ENCODE data around the gene WWP2.

WWP2 gene

DNA sequence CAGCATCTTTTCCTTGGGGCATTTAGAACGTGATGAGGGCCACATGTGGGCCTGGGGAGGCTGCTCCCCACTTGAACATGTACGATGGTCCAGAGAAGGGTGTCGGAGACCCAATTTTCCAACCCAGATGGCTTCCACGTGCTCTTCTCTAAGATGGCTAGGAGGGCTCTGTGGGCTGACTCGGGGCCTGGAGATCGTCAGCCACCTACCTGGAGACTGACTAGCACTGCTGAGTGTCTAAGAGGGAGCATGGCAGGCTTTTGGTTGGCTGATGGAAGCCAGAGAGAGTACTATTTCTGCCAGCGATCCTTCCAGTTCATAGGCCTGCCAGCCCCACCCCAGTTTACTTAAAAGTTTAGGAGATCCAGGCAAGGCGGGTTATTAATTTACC lies 128.8 kb downstream of the WWP2 start:
- no peak for DNase-seq

DNA sequence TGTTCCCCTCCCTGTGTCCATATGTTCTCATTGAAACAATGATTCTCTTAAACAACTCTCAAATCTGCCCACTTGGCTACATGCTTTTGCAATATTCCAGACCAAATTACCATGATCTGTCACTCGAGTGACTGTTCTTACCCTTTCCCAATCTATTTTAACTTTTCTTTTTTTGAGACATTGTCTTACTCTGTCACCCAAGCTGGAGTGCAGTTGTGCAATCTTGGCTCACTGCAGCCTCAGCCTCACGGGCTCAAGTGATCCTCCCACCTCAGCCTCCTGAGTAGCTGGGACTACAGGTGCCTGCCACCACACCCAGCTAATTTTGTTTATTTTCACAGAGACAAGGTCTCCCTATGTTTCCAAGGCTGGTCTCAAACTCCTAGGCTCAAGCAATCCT lies 130.2 kb downstream of the WWP2 start:
- DNase-seq, result no peak

DNA sequence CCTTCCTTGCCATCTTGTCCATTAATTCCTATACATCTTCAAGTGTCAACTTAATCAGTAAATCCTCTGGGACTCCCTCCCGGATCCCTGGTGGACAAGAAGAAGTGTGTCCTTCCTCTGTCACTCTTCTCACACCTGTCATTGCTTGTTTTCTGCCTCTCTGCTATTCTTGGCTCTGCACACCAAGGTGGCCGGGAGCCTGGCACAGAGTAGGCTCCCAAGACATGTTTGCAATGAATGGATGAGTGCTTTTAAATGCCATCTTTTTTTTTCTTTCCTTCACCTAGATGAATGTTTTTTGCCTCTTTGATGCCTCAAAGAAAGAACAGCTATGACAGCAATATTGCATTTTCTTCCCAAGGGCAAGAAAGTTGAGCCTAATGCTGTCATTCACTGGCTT lies 131.0 kb downstream of the WWP2 start:
- DNase-seq, result no peak

DNA sequence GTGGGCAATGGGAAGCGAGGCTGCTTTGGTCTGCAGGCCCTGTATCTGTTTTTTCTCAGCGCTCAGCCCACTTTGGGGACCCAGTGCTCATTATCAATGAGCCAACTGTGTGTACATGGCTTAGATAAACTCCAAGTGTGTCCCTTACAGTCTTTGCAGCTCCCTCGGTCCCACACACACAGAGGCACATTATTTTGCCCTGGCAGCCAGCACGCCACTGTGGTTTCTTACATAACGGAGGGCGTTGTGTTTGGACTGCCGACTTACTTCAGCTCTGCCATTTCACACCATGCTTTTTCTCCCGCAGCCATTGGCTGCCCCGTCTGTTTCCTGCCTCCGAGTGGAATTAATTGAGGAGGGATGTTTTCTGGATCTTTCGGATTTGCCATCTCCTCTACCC lies 132.5 kb downstream of the WWP2 start:
- DNase-seq, result no peak

DNA sequence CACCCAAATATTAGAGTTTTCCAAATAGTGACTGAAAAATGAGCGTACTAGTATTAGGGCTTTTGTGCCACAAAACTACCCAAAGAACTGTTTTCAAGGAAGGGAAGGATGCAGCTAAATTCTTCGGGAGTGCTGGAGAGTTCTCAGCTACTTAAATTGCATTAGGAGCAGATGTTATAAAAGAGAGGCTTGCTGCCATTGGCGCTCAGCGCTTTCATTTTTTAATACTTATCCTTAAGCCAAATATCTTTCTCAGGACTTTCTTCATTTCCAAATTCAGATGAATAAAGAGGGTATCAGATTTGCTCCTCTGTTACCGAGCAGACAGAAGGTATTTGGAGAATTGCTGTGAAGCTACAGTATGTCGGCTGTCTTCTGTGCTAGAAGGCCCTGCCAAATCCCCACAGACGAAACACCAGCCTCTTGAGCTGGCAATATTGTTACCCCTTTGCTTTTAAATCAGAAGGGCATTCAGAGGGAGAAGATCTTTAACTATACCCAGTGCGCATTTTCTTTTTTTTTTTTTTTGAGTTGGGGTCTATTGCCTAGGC lies 141.8 kb downstream of the WWP2 start:
- DNase-seq, result no peak

DNA sequence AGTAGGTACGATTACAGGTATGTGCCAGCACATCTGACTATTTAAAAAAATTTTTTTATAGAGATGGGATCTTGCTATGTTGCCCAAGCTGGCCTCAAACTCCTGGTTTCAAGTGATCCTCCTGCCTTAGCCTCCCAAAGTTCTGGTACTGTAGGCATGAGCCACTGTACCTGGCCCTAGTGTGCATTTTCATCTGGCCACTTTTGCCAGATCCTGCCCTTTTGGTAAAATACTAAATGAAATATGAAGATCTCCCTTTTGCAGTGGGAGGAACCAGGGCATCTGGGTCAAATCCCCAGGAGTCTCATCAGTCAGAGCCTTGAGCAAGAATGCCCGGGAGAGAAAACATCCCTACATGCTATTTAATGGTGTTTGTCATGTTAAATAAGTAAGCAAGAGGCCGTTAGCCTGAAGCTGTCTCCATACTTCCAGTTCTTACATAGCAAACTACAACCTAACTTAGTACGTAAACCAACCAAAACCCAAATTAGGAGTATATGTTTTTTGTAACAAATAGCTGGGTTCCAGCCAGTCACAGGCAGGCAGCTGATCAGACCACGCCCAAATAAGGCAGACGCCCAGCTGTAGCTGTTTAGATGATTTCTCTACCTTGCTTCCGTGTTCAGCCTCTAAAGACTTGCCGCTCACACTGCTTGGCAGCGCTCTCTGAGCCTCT lies 142.5 kb downstream of the WWP2 start:
- DNase-seq, result no peak

DNA sequence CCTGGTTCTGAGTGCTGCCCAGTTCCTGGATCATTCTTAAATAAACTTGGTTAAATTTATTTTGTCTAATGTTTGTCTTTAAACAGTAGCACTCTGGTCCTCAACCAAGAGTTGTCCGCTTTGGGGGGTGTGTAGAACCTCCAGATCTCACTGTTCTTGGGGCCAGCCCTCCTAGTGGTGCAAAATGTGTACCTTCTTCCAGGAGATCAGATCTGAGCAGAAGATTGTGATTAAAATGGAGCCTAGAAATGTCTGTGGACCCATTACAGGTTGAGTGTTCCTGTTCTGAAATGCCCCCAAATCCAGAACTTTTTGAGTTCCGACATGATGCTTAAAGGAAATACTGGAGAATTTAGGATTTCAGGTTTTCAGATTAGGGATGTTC lies 143.0 kb downstream of the WWP2 start:
- DNase-seq, result no peak

DNA sequence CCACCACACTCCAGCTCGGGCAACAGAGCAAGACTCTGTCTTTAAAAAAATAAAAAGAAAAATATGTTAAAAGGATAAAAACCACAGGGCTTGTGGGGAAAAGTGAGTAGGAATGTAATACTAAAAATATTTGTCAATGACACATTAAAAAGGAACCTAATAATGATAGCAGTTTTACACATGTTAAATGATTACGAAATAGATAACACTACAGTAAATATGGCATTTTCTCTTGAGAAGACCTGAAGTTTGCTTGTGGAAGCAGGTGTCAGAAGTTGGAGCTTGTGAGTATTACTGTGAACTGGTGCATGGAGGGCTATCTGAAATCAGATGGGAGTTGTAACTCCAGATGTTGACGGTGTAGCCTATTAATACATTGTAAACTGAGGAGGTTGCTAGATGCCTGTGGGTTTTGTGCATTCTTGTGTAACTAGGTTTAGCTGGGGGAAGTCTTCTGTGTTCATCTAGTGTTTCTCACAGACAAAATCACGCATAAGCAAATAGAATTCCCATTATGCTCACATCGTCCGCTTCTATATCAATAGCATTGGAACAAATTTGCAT lies 144.8 kb downstream of the WWP2 start:
- no peak for DNase-seq

DNA sequence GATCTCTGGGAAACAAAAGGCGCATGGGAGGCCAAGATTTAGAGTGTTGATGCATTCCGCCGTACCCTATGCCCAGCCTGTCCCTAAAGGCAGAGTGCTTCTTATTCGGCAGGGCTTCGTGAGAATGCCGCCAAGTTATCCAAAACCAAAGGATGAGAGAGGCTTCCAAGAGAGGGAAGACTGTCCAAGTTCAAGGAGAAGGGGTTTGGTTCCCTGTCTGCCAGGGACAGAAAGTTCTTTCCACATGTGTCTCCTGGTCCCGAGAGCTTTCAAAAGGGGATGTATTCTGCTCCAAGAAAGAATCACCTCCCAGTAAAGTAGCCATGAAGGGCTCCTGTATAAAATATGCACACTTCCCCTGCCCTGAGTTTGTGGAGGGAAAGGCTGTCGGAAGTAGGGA lies 146.9 kb downstream of the WWP2 start:
- no peak for DNase-seq

DNA sequence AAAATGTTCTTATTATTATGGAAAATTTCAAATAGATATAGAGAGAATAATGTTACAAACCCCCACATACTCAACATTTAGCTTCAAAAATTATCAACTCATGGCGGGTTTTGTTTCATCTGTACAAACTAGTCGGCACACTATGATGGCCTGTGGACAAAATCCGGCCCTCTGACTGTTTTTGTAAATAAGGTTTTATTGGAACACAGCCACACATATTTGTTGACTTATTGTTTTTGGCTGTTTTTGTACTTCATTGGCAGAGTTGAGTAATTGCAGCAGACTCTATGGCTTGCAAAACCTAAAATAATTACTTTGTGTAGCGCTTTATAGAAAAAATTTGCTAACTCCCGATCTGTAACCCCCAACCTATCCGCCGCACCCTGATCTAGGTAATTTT lies 147.6 kb downstream of the WWP2 start:
- DNase-seq, result no peak

DNA sequence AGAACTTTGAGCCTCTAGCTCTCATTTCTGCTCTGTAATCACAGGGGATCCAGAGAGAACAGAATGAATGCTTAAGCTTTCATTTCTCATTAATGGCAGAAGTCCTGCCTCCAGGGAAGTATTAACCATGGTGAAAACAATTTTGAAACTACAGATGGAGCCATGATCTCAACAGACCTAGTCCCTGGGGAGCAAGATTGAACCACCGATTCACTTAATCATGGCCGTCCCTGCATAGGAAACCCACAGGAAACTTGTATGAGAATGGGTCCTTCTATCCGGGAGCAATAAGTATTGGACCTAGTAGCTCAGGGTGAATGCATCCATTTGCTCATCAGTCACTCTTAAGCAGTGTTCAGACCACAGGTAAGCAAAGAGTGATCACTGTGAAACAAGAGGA lies 148.8 kb downstream of the WWP2 start:
- no peak for DNase-seq

DNA sequence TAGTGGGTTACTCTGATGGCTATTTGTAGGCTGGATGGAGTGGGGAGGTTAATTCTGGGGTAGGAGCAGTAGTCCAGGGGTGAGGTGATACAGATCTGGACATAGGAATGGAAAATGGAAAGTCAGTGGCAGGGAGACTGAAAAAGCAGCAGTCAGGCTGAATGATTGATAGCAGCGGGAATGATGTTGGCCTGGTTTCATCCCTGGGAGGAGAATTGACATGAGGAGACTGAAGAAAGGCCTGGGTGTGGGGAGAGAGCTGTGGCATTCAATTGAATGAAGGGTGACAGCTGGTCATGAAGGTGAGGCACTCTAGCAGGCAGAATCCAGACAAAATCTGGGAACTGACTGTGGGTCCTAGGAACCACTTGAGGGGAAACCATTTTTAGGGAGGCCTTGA lies 154.3 kb downstream of the WWP2 start:
- DNase-seq, result no peak

DNA sequence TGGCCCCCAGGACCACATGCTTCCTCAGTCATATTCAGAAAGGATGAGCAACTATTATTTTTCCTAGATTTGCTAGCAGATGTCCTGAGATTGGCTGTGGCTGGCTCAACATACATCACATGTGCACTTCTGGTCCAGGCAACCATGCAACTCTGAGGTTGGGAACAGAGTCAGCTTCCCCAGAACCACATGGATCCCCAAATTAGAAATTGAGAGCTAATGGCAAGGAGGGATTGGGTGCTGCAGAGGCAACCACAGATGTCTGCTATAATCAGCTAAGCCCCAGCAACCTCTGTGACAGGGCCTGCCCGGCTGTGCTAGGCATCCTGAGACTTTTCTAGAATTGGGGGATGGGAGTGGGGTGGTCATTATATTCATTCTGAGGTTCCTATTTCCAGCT lies 155.2 kb downstream of the WWP2 start:
- DNase-seq, result no peak

DNA sequence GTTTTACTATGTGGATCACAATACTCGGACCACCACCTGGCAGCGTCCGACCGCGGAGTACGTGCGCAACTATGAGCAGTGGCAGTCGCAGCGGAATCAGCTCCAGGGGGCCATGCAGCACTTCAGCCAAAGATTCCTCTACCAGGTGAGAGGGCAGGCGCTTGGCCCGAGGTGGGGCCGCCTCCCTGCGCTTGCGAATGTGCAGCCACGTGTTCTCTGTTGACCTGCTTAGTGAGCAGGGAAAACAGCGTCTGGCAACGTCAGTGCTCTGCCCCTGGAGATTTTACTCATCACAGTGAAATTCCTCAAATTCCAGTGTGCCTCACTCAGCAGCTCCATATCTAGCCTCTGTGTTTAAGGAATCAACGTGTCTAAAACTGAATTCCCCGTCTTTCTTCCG lies 155.6 kb downstream of the WWP2 start:
- DNase-seq, result no peak

DNA sequence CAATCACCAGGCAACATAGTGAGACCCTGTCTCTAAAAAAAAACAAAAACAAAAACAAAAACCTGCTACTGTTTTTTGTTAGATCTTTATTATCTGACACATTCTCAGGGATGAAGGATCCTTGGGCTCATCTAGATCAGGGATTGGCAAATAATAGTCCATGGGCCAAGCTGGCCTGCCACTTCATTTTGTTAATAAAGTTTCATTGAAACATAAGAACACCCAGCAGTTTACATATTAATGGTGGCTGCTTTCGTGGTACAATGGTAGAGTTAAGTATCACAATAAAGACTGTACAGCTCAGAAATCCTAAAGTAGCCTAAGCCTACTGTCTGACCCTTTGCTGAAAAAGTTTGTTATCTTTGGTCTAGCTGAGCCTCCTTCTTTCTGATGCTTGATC lies 156.1 kb downstream of the WWP2 start:
- no peak for DNase-seq

DNA sequence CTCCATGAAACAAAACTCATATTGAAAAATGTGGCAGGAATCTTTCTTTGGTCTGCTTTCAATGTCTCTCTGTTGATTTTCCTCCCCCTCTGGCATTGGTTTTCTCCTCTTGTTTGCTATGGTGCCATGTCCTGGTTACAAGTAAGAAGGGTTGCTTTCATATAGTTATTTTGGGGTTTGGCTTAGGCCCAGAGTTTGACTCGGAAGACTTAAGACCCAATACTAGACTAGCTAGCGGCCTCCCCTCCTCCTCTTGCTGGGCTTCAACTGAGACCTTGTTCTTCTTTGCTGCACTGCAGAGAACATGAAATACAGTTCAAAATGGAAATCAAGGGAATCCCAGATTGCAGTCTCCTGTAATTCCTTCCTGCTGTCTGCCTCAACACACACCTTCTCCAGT lies 159.0 kb downstream of the WWP2 start:
- no peak for DNase-seq

DNA sequence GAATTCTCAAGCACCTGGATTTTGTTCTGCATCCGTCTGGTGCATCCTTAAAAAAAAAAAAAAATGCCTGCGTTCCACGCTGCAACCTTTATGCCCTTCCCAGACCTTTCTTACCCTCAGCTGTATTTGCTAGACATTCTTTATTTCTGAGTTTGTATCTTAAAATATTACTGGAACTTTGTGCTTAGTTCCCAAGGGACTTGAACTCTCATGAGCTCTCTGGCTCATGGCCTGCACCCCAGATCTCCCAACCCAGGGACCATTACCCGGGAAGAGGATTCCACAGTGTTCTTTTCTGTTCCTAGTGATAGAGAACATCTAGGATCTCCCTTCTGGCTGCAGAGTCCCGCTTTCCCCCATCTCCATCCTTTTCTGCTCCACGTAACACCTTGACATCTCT lies 160.1 kb downstream of the WWP2 start:
- DNase-seq, result no peak

DNA sequence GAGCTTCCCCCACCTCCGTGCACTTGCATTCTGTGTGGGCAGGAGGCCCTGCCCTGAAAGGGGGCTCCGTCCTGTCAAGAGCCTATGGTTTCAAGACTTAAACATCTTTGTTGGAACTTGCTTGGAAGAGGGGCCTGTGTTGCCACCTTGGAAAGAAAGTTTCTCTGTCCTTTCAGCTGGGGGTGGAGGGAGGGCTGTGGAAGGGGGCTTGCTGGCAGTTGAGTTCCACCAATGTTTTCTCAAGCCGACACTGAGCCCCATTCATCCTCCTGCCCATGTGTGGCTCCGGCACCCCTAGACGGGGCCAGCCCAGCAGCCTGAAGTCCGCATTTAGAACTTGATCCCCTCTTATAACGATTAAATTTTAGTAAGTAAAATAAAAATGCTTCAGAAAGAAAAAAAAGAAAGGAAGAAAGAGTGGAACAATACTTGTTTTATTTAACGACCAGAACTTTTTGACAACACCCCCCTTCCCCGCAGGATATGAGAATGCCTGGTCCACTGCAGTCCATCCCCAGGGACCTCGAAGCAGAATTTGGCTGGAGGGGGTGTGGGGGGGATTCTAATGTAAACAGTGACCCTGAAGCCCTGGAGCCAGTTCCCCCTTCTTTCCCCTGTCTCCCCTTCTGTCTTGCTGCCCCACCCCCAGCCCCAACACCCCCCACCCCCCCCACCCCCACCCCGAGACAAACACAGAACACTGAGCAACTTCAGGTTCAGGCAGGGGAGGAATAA lies 162.1 kb downstream of the WWP2 start:
- DNase-seq, result no peak

DNA sequence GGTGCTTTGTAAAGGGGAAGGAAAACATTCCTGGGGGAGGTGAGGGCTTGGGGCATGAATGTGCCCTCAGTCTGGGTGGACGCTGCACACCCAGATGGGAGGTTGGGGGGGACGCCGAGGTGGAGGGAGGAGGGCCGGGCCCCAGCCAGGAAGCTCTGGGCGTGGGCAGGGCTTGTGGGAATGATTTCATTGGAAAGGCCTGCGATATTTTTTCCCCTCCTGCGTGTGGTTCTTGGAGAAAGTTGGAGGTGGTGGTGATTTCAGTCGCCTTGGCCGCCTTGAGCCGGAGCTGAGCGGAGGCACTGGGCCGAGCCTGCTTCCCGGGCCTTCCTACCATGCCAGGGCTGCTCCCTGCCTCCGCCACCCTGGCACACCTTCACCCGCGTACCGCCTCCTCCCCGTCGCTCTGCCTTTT lies 162.7 kb downstream of the WWP2 start:
- no peak for DNase-seq

DNA sequence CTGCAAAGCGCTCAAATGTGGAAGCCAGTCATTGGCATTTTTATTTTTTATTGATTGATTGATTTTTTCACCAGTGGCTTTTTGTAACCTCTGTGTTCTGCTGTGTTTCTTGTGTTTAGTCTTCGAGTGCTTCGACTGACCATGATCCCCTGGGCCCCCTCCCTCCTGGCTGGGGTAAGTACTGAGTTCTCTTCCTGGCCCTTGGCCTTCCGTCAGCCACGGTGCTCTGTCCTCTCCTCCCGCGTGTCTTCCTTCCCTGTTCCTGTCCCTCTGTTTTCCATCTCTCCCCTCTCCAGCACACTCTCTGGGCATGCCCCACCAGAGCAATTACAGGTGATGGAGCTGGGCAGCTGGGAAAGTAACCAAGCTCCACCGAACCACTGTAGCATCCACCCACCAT lies 163.2 kb downstream of the WWP2 start:
- DNase-seq, result no peak

DNA sequence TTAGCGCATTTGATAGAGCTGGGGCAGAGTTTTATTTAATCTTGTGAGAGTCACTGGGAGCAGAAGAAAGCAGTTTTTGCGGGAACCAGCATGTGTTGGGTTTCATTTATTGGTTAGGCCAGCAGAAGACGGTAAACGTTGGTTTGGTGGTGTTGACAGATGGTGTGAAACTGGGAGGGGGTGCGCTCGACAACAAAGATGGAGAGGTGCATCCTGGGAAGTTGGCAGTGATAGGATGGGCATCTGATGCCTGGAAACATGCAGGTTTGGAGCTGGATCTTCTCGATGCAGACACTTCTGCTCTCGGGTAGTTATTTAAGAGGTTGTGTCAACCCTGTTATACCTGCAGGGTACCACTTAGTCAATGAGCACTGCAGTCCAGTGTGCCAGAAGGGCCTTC lies 164.1 kb downstream of the WWP2 start:
- DNase-seq, result no peak

DNA sequence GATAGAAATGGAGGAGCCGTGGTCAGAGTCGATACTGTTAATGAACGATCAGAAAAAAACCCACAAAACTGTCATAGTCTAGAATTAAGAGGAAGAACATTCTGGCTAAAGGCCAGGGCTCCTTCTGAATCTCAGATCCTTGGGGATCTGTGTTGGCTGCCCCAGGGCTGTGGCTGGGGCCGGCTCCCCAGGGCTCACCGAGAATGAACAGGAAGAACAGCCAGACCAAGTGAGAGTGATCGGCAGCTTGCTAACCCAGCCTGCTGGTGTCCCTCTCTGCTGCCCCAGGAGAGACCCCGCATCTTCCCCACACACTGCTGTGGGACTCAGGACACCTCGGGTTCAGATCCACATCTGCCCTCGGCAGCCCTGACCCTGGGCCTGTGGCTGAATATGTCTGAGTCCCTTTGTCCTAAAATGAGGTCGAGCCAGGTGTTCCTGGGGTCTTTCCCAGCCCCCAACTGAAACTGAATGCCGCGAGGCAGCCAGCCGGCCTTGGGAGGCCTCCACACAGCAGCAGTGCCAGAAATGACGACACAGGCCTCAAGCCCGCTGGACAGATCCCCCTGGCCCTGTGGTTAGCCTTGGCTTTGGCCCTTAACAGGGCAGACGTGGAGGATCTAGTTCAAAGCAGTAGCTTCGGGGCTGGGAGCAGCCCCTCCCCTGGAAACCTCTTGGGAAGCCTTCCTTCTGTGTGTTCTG lies 165.1 kb downstream of the WWP2 start:
- DNase-seq, result no peak

DNA sequence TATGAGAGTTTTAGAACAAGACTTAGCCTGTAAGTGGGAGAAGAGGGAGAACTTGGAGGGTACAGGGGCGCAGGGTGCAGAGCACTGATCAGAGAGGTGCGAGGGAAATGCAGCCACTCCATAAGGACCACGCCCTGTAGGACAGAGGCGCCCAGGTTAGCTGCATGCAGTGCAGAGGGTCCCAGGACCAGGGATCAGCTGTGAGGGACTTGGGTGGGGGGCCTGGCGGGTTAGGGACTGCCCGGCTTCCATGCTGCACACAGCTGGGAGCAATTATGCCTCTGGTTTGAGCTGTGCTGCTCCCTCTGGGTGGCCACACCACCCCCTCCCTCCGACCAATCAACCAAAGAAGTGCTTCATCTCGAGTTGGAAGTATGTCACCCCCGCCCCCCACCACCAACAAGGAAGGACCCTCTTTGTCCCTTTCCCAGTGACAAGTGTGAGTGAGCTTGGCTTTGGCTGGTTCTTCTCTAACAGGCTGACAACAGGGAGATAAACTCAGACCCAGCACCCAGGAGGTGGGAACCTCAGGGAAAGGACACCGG lies 166.8 kb downstream of the WWP2 start:
- no peak for DNase-seq

DNA sequence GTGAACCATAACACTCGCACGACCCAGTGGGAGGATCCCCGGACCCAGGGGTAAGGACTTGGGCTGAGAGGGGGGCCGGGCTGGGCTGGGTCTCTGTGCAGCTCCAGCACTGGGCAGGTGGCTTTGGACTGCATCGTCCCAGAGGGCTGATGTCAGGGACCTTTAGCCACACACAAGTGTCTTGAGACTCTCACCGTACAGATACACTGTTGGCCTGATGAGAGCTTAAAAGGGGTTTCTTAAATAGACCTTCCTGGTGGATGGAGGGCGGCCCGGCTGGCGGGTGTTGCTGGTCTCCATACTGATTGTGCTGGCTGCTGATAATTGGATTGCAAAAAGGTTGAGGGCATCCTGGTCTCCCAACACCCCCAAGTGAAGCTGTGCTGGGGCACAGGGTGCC lies 167.3 kb downstream of the WWP2 start:
- DNase-seq, result no peak

All from activated CD4-positive, alpha-beta T cell treated with anti-CD3 and anti-CD28 coated beads, Interleukin-2, Interleukin-6, amounts not matched to agents 100 ng/mL and 50 ng/mL, durations not matched to agents 16 hours and 8 hours (primary cell).